ENCODE data around the gene MRLN. TPM values are rescaled to one million over a fixed set of nuclear protein-coding genes. Genes with fewer than 3 reads are reported as not detected.

MRLN gene
- total RNA-seq, 1 donor from 2014 or later: 0.23 TPM

DNA sequence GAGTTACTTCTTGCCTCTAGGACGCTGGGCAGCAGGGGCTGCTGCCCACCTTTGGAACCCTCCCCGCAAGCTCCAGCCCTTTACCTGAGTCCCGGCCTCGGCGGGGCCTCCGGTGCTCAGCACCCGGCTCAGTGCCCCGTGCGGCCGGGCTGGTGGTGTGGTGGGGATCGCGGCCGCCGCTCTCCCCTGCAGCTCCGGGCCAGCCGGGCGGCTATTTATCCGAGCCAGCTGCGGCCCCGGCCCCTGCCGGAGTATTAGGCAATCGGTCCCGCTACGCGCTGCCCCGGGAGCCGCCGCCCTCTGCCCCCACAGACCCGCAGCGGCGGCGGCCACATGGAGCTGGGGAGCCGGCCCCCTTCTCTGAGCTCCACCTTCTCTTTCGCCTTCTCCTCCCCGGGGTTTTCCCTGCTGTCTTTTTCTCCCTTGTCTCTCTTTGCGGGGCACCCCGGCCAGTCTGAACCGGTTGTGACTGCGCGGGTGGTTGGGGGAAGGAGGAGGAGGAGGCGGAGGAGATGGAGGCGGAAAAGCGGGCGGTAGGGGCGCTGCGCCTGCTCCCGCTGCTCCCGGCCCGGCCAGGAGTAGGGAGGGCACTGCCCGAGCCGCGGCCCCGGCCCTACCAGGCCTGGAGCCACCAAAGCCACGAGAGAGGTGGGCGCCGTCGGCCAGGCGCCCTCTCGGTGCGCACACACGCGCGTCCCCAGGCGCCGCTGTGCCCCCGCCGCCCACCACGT lies 43.7 kb downstream of the MRLN start, which contains the start of gene SLC16A9:
TSS of gene SLC16A9 (minus strand) at position 456 of the 731 bp plus-strand sequence. CDS start 25,559 bp downstream, outside the sequence.
- Mint-ChIP-seq H3K4me1 (ENCODE audit: low read depth) (peaks cover 10% of the 10 kb centered on the region), H3K4me3 (peak within 1 kb of the TSS; percentile 77), H3K9me3 (no peaks in the 10 kb centered on the region), H3K36me3 (ENCODE audit: low read depth) (no peaks in the 10 kb centered on the region), H3K27ac (peak within 1 kb of the TSS; percentile 75), H3K27me3 (ENCODE audit: insufficient read depth) (peaks cover 46% of the 10 kb centered on the region)
- DNase-seq (ENCODE audit: low spot score): peak; percentile 67
- intact Hi-C loops (cut with micrococcal nuclease): loop anchor here (1.0 to 5.0 kb wide), 3 partner anchors 83 to 198 kb away; no protein-coding TSS in a partner anchor

DNA sequence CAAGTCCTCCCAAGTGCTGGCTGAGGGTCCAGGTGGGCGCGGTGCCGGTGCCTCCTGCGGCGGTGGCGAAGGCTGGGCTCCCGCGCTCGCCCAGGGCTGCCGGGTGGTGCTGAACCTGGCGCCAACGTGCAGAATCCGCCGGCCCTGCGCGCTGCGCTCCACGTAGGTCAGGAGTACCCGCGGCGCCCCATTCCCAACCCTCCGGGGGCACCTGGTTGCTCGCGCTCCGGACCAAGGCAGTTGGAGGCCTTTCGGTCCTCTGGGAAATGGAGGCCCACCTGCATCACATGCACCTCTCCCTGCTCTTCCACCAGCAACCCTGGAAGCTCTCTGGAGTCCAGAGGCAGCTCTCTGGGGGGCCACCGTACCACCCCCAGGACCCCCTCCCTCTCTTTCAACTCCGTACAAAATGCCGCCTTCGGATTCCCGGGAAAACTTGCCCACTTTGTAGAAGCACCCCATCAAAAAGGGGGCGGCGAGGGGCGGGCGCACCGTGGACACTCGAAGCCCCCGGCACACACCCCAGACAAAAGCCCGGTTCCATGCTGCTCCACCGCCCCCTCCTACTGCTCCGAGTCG lies 44.4 kb downstream of the MRLN start:
- peak overlapping the region; percentile 77 for H3K4me3 Mint-ChIP-seq
- H3K9me3 Mint-ChIP-seq: no peaks in the 10 kb centered on the region
- no peak for DNase-seq (ENCODE audit: low spot score)
- peaks cover 41% of the 10 kb centered on the region for H3K27me3 Mint-ChIP-seq (ENCODE audit: insufficient read depth)
- H3K36me3 Mint-ChIP-seq (ENCODE audit: low read depth): peaks cover 3% of the 10 kb centered on the region
- intact Hi-C loops (cut with micrococcal nuclease): loop anchor here (1.0 kb wide), 2 partner anchors 83 to 198 kb away; no protein-coding TSS in a partner anchor
- no peak overlapping the region for H3K27ac Mint-ChIP-seq
- peaks cover 10% of the 10 kb centered on the region for H3K4me1 Mint-ChIP-seq (ENCODE audit: low read depth)

DNA sequence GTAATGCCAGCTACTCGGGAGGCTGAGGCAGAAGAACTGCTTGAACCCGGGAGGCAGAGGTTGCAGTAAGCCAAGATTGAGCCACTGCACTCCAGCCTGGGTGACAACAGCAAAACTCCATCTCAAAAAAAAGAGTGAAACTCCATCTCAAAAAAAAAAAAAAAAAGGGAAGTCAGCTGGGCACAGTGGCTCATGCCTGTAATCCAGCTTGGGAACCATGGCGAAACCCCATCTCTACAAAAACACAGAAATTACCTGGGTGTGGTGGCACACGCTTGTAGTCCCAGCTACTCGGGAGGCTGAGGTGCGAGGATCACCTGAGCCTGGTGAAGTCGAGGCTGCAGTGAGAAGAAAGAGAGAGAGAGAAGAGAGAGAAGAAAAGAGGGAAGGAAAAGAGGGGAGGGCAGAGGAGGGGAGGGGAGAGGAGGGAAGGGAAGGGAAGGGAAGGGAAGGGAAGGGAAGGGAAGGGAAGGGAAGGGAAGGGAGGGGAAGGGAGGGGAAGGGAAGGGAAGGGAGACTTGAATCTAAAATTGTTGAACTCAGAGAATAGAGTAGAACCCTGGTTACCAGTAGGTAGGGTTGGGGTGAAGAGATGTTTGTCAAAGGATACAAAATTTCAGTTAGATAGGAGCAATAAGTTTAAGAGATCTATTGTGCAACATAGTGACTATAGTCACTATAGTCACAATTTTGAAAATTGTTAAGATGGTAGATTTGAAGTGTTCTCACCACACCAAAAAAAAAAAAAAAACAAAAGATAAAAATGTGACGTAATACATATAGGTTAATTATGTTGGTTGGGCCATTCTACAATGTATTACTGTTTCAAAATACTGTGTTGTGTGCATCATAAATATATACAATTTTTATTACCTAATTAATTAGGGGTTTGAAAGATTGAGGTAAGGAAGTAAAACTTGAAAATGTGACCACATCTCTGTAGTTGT lies 46.1 kb downstream of the MRLN start:
- H3K4me1 Mint-ChIP-seq (ENCODE audit: low read depth): peaks cover 13% of the 10 kb centered on the region
- H3K27me3 Mint-ChIP-seq (ENCODE audit: insufficient read depth): peaks cover 24% of the 10 kb centered on the region
- no peak for DNase-seq (ENCODE audit: low spot score)
- no peaks in the 10 kb centered on the region for H3K9me3 Mint-ChIP-seq
- H3K4me3 Mint-ChIP-seq: no peak overlapping the region
- intact Hi-C loops (cut with micrococcal nuclease): no loop called here
- peaks cover 3% of the 10 kb centered on the region for H3K36me3 Mint-ChIP-seq (ENCODE audit: low read depth)
- no peak overlapping the region for H3K27ac Mint-ChIP-seq

DNA sequence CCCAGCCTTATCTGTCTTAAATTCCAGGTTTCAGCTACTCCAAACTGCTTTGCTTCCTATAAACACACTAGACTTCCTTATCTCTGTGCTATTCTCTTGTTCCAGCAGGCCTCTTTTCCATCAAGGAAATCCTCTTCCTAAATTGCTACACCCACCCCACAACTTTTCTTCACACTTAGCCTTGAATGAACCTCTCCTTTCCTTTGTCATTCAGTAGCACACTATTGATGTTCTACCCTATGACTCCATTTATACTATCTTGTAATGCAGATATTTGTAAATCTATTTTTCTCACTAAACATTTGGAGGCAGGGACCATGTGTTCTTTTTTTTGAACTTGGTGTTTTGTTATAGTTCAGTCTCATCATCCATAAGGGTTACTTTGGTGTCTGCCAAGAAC lies 47.3 kb downstream of the MRLN start:
- no peak overlapping the region for H3K27ac Mint-ChIP-seq
- H3K36me3 Mint-ChIP-seq (ENCODE audit: low read depth): peaks cover 3% of the 10 kb centered on the region
- intact Hi-C loops (cut with micrococcal nuclease): no loop called here
- H3K9me3 Mint-ChIP-seq: no peaks in the 10 kb centered on the region
- H3K4me3 Mint-ChIP-seq: no peak overlapping the region
- DNase-seq (ENCODE audit: low spot score): no peak
- peaks cover 13% of the 10 kb centered on the region for H3K27me3 Mint-ChIP-seq (ENCODE audit: insufficient read depth)
- peaks cover 15% of the 10 kb centered on the region for H3K4me1 Mint-ChIP-seq (ENCODE audit: low read depth)

DNA sequence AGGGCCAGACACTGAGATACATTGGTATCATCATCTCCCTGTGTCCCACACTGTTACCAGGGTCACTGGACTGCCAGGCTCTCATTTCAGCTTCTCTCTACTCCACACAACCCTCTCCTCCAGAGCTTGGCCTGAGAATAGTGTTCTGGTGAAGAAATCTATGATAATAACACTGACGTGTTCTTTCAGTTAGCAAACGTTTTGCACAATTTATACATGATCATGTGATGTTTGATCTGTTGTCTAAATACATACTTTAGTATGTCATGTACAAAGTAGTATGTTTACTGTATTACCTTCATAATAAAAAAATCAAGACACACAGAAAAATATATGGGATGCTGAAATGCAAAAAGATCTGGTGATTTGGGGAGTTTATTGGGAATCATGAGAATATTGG lies 48.6 kb downstream of the MRLN start:
- Mint-ChIP-seq H3K27me3 (ENCODE audit: insufficient read depth) (peaks cover 4% of the 10 kb centered on the region), H3K27ac (no peak overlapping the region), H3K36me3 (ENCODE audit: low read depth) (peaks cover 3% of the 10 kb centered on the region), H3K9me3 (no peaks in the 10 kb centered on the region), H3K4me1 (ENCODE audit: low read depth) (peaks cover 6% of the 10 kb centered on the region), H3K4me3 (no peak overlapping the region)
- intact Hi-C loops (cut with micrococcal nuclease): no loop called here
- no peak for DNase-seq (ENCODE audit: low spot score)

DNA sequence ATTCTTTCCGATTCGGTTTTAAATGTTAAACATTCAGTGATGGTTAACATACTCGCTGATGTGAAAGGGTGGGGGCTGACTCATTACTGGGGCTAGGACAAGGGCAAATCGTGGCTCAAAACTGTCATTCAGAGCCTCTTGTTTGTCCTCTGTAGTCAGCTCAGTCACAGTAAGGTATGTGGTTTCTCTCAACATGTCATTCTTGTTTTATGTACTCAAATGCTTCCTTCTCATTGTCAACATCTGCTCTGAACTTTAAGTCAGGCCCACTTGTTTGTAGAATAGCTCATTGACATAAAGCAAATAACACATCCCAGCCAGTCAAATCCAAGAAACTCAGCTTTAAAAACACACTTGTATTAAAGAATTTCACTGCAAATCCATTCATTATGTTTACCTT lies 50.9 kb downstream of the MRLN start:
- no peaks in the 10 kb centered on the region for H3K9me3 Mint-ChIP-seq
- peaks cover 3% of the 10 kb centered on the region for H3K36me3 Mint-ChIP-seq (ENCODE audit: low read depth)
- no peaks in the 10 kb centered on the region for H3K27me3 Mint-ChIP-seq (ENCODE audit: insufficient read depth)
- DNase-seq (ENCODE audit: low spot score): no peak
- H3K4me3 Mint-ChIP-seq: no peak overlapping the region
- peaks cover 6% of the 10 kb centered on the region for H3K4me1 Mint-ChIP-seq (ENCODE audit: low read depth)
- intact Hi-C loops (cut with micrococcal nuclease): no loop called here
- H3K27ac Mint-ChIP-seq: no peak overlapping the region

DNA sequence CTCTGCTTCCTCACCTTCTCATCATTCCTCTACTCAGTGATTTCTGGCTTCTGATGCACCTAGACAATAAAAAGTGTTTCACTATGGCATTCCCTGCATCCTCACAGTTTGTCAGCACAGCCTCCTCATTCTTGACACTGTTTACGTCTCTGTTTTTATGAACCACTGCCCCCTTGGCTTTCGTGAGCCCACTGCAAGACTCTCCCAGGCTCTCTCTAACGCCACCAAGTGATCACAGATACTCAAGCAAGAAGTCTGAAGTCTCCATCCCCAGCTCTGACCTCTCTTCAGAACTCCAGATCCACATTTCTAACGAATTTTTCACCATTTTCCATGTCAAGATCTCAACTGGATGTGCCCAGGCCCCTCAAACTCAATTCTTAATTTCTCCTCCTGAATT lies 52.5 kb downstream of the MRLN start:
- Mint-ChIP-seq H3K4me3 (no peak overlapping the region), H3K9me3 (no peaks in the 10 kb centered on the region), H3K4me1 (ENCODE audit: low read depth) (peaks cover 6% of the 10 kb centered on the region), H3K27me3 (ENCODE audit: insufficient read depth) (no peaks in the 10 kb centered on the region), H3K27ac (no peak overlapping the region), H3K36me3 (ENCODE audit: low read depth) (peaks cover 3% of the 10 kb centered on the region)
- intact Hi-C loops (cut with micrococcal nuclease): no loop called here
- no peak for DNase-seq (ENCODE audit: low spot score)

DNA sequence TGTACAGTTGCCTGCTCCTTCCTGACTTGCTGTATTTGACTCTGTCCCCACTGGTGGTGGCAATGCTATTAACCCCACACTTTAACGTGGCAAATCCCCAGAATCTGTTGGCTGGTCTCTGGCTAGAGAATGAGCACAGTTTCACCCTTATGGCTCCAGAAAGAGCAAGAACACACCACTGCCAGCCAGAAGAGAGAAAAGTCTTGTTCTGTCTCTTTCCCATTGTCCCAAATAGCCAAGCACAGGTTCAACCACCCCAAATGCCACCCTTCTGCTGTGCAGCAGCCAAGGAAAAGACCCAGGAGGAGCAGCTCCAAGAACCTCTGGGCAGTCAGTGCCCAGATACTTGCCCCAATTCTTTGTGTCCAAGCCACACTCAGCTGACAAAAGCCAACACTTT lies 54.9 kb downstream of the MRLN start:
- peaks cover 6% of the 10 kb centered on the region for H3K4me1 Mint-ChIP-seq (ENCODE audit: low read depth)
- intact Hi-C loops (cut with micrococcal nuclease): no loop called here
- no peak for DNase-seq (ENCODE audit: low spot score)
- H3K36me3 Mint-ChIP-seq (ENCODE audit: low read depth): no peaks in the 10 kb centered on the region
- no peak overlapping the region for H3K4me3 Mint-ChIP-seq
- H3K27ac Mint-ChIP-seq: no peak overlapping the region
- H3K27me3 Mint-ChIP-seq (ENCODE audit: insufficient read depth): no peaks in the 10 kb centered on the region
- no peaks in the 10 kb centered on the region for H3K9me3 Mint-ChIP-seq

DNA sequence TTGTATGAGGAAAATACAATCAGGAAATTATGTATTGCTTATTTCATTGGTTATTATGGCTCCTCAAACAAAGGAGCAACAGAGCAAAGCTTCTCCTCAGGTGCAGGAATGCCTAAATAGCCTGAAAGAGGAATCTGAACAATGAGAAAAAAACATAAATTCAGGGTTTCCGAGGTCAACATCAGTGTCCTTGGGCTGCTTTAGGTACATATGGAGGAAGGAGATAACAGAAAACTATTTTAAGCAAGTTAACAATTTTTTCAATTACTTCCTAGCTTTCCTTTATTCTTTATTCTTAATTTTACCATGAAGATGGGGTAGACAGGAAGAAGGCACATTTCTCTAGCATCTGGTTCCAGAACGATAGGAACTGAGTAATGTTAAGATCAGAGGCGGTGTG lies 57.6 kb downstream of the MRLN start:
- Mint-ChIP-seq H3K27me3 (ENCODE audit: insufficient read depth) (no peaks in the 10 kb centered on the region), H3K36me3 (ENCODE audit: low read depth) (no peaks in the 10 kb centered on the region), H3K4me3 (no peak overlapping the region), H3K9me3 (no peaks in the 10 kb centered on the region), H3K27ac (no peak overlapping the region), H3K4me1 (ENCODE audit: low read depth) (no peaks in the 10 kb centered on the region)
- intact Hi-C loops (cut with micrococcal nuclease): no loop called here
- no peak for DNase-seq (ENCODE audit: low spot score)

DNA sequence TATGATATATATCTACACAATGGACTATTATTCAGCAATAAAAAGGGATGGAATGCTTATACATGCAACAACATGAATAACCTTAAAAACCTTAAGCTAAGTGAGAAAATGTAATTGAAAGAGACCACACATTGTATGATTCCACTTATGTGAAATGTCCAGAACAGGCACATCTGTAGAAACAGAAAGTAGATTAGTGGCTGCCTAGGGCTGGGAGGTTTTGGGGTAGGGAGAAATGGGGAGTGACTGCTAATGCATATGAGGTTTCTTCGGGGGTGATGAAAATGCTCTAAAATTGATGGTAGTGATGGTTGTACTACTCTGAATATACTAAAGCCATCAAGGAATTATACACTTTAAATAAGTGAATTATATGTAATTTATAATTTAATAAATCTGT lies 58.3 kb downstream of the MRLN start:
- no peak overlapping the region for H3K4me3 Mint-ChIP-seq
- no peak overlapping the region for H3K27ac Mint-ChIP-seq
- intact Hi-C loops (cut with micrococcal nuclease): no loop called here
- peaks cover 2% of the 10 kb centered on the region for H3K36me3 Mint-ChIP-seq (ENCODE audit: low read depth)
- H3K9me3 Mint-ChIP-seq: no peaks in the 10 kb centered on the region
- H3K27me3 Mint-ChIP-seq (ENCODE audit: insufficient read depth): no peaks in the 10 kb centered on the region
- no peak for DNase-seq (ENCODE audit: low spot score)
- no peaks in the 10 kb centered on the region for H3K4me1 Mint-ChIP-seq (ENCODE audit: low read depth)

DNA sequence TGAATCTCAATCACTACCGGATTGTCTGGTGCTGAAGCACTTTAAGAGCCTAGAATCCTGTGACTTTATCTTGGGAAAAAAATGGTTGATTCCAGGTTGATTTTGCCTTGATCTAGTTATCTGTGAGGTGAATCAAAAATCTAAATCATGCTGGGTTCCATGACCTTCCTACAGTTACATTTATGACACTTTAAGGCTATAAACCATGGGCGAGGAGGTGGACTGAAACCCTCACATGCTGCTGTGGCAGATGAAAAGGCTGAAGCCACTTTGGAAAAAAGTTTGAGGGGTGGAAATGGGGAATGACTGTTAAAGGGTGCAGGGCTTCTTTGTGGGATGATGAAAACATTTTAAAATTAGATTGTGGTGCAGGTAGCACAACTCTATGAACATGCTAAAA lies 61.1 kb downstream of the MRLN start:
- H3K27ac Mint-ChIP-seq: no peak overlapping the region
- no peak overlapping the region for H3K4me3 Mint-ChIP-seq
- DNase-seq (ENCODE audit: low spot score): no peak
- no peaks in the 10 kb centered on the region for H3K9me3 Mint-ChIP-seq
- peaks cover 2% of the 10 kb centered on the region for H3K36me3 Mint-ChIP-seq (ENCODE audit: low read depth)
- peaks cover 5% of the 10 kb centered on the region for H3K27me3 Mint-ChIP-seq (ENCODE audit: insufficient read depth)
- H3K4me1 Mint-ChIP-seq (ENCODE audit: low read depth): no peaks in the 10 kb centered on the region
- intact Hi-C loops (cut with micrococcal nuclease): no loop called here

DNA sequence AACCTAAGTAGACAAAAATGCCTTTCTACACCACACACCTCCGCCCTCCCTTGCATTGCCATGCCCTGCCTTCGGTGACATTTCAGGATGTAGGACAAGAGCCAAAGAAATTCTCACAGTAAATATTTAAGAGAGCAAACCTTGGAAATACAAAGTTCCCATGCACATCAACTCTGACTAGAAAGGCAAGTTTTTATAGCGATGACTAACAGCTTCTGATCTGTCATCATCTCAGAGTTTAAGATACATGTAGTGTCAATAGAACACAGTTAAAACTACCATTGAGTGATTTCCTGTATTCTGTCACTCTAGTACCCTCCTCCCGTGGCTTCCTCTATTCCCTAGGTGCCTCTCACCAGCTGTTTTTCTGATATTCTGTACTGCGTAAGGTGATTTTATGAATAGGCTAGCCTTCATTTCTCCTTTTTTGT lies 64.3 kb downstream of the MRLN start:
- no peaks in the 10 kb centered on the region for H3K4me1 Mint-ChIP-seq (ENCODE audit: low read depth)
- DNase-seq (ENCODE audit: low spot score): no peak
- peaks cover 5% of the 10 kb centered on the region for H3K27me3 Mint-ChIP-seq (ENCODE audit: insufficient read depth)
- H3K9me3 Mint-ChIP-seq: no peaks in the 10 kb centered on the region
- H3K27ac Mint-ChIP-seq: no peak overlapping the region
- peaks cover 2% of the 10 kb centered on the region for H3K36me3 Mint-ChIP-seq (ENCODE audit: low read depth)
- no peak overlapping the region for H3K4me3 Mint-ChIP-seq
- intact Hi-C loops (cut with micrococcal nuclease): no loop called here

DNA sequence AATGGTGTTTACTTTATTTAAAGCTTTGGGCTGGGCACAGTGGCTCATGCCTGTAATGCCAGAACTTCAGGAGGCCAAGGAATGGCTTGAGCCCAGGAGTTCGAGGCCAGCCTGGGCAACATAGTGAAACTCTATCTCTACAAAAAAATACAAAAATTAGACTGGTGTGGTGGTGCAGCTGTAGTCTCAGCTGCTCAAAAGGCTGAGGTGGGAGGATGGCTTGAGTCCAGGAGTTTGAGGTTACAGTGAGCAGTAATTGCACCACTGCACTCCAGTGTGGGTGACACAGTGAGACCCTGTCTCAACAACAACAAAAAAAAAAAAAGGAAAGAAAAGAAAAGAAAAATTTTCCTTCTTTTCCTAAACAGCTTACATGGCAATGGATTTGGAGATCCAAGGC lies 65.6 kb downstream of the MRLN start:
- no peak overlapping the region for H3K4me3 Mint-ChIP-seq
- peaks cover 5% of the 10 kb centered on the region for H3K27me3 Mint-ChIP-seq (ENCODE audit: insufficient read depth)
- intact Hi-C loops (cut with micrococcal nuclease): no loop called here
- H3K27ac Mint-ChIP-seq: no peak overlapping the region
- H3K4me1 Mint-ChIP-seq (ENCODE audit: low read depth): no peaks in the 10 kb centered on the region
- peaks cover 2% of the 10 kb centered on the region for H3K36me3 Mint-ChIP-seq (ENCODE audit: low read depth)
- DNase-seq (ENCODE audit: low spot score): no peak
- H3K9me3 Mint-ChIP-seq: no peaks in the 10 kb centered on the region

All from activated T-helper 1 cell treated with anti-CD3 and anti-CD28 coated beads, Interleukin-12 subunit alpha, Interleukin-12 subunit beta, Interleukin-2, Interleukin-4 antibody, amounts not matched to agents 30 ng/mL and 10 ng/mL and 1 ng/mL, durations not matched to agents 14 hours and 24 hours and 36 hours (primary cell).